Measurements from ENCODE around the gene TMEM201. TPM values are rescaled to one million over a fixed set of nuclear protein-coding genes. Genes with fewer than 3 reads are reported as not detected.

Gene TMEM201
- total RNA-seq, 1 experiment from 2014 or later: 17.4 TPM

- H3K36me3 ChIP-seq (ENCODE audit: low read depth): no peaks in the 10 kb centered on the region
- no peaks in the 10 kb centered on the region for H3K27me3 ChIP-seq (ENCODE audit: insufficient read depth, low read depth)
- no peak overlapping the region for H3K27ac ChIP-seq
- no peak overlapping the region for H2AFZ ChIP-seq
- no peak overlapping the region for H3K4me2 ChIP-seq
- intact Hi-C loops (cut with micrococcal nuclease; ENCODE audit: unreplicated experiment): no loop called here
- no peak overlapping the region for H3K4me3 ChIP-seq
- no peaks in the 10 kb centered on the region for H3K9me3 ChIP-seq (ENCODE audit: insufficient read depth, low read depth)
- H4K20me1 ChIP-seq (ENCODE audit: insufficient read depth): peaks cover 7% of the 10 kb centered on the region; the same call in 1 of the 2 replicates
- no peak for TF ChIP-seq EZH2 (IDR thresholded peaks at IDR 0.05; ENCODE audit: low read depth)
- TF ChIP-seq, protein P1, sequence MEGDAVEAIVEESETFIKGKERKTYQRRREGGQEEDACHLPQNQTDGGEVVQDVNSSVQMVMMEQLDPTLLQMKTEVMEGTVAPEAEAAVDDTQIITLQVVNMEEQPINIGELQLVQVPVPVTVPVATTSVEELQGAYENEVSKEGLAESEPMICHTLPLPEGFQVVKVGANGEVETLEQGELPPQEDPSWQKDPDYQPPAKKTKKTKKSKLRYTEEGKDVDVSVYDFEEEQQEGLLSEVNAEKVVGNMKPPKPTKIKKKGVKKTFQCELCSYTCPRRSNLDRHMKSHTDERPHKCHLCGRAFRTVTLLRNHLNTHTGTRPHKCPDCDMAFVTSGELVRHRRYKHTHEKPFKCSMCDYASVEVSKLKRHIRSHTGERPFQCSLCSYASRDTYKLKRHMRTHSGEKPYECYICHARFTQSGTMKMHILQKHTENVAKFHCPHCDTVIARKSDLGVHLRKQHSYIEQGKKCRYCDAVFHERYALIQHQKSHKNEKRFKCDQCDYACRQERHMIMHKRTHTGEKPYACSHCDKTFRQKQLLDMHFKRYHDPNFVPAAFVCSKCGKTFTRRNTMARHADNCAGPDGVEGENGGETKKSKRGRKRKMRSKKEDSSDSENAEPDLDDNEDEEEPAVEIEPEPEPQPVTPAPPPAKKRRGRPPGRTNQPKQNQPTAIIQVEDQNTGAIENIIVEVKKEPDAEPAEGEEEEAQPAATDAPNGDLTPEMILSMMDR (conservative IDR thresholded peaks at IDR 0.05): no peak
- H3F3A ChIP-seq (ENCODE audit: insufficient read depth, low read depth): no peaks in the 10 kb centered on the region
- H3K9me2 ChIP-seq (ENCODE audit: insufficient read depth): no peaks in the 10 kb centered on the region
- H3K4me1 ChIP-seq (replicated peaks; ENCODE audit: insufficient read depth): no peaks in the 10 kb centered on the region
- peak in 1 of 2 experiments; percentile 16 for DNase-seq
- ChIA-PET CTCF (no interaction called here), POLR2A (ENCODE audit: unreplicated experiment) (no interaction called here)
- no TSS peak for BruUV-seq (replicated peaks)
- peaks cover 45% of the 10 kb centered on the region for H3K79me2 ChIP-seq (ENCODE audit: low read depth)
These were observed 5.1 kb downstream of the TMEM201 start for GRCh38 chr1:9593492-9594465.

DNA sequence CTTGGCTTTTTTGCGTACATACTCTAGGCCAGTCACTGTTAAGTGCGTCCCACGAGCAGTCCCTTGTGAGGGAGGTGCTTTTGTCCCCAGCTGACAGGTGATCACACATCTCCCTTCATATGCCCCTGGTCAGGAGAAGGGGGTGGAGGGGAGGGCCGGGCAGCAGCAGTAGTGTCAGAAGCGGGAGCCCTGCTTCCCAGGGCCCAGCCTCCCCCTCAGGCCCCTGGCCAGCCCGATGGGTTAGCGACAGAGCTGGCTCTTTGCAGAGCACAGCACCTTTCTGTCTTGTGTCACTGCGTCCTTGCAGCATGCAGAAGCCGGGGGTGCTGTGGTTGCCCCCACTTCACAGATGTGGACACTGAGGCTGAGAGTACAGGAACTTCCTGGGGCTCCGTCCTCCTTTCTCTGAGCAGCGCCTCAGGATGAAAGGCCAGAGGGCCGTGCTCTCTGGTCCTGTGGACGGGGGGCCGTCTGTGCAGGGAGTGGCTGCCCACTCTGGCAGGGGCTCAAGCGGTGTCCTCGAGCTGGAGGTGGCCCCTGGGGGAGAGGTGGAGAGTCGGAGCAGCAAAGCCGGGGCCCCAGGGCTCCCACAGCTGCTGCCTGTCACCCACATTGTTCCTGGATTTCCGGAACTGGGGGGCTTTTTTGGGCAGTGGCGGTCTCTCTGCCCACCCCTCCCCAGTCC is 5.9 kb downstream of the TMEM201 start:
- BruUV-seq (replicated peaks): no TSS peak
- Histone ChIP-seq H3K4me2 (no peak overlapping the region), H4K20me1 (ENCODE audit: insufficient read depth) (peaks cover 7% of the 10 kb centered on the region; the same call in 1 of the 2 replicates), H3K27ac (no peak overlapping the region), H3K79me2 (ENCODE audit: low read depth) (peaks cover 42% of the 10 kb centered on the region), H3K27me3 (ENCODE audit: insufficient read depth, low read depth) (no peaks in the 10 kb centered on the region), H3K4me1 (replicated peaks; ENCODE audit: insufficient read depth) (no peaks in the 10 kb centered on the region), H3K9me2 (ENCODE audit: insufficient read depth) (no peaks in the 10 kb centered on the region), H3F3A (ENCODE audit: insufficient read depth, low read depth) (no peaks in the 10 kb centered on the region), H2AFZ (no peak overlapping the region), H3K4me3 (no peak overlapping the region), H3K36me3 (ENCODE audit: low read depth) (no peaks in the 10 kb centered on the region), H3K9me3 (ENCODE audit: insufficient read depth, low read depth) (no peaks in the 10 kb centered on the region)
- TF ChIP-seq, protein P1 (conservative IDR thresholded peaks at IDR 0.05): no peak
- TF ChIP-seq EZH2 (IDR thresholded peaks at IDR 0.05; ENCODE audit: low read depth): no peak
- ChIA-PET POLR2A (ENCODE audit: unreplicated experiment) (no interaction called here), CTCF (no interaction called here)
- no peak for DNase-seq
- intact Hi-C loops (cut with micrococcal nuclease; ENCODE audit: unreplicated experiment): no loop called here

- Histone ChIP-seq H3K9me3 (ENCODE audit: insufficient read depth, low read depth) (no peaks in the 10 kb centered on the region), H3K36me3 (ENCODE audit: low read depth) (no peaks in the 10 kb centered on the region), H3K27ac (no peak overlapping the region), H4K20me1 (ENCODE audit: insufficient read depth) (peaks cover under 1% of the 10 kb centered on the region; the same call in 1 of the 2 replicates), H3K4me2 (no peak overlapping the region), H3K4me1 (replicated peaks; ENCODE audit: insufficient read depth) (no peaks in the 10 kb centered on the region), H3K79me2 (ENCODE audit: low read depth) (peaks cover 34% of the 10 kb centered on the region), H3K4me3 (no peak overlapping the region), H3F3A (ENCODE audit: insufficient read depth, low read depth) (no peaks in the 10 kb centered on the region), H2AFZ (no peak overlapping the region), H3K27me3 (ENCODE audit: insufficient read depth, low read depth) (no peaks in the 10 kb centered on the region), H3K9me2 (ENCODE audit: insufficient read depth) (no peaks in the 10 kb centered on the region)
- no peak for DNase-seq
- intact Hi-C loops (cut with micrococcal nuclease; ENCODE audit: unreplicated experiment): no loop called here
- TF ChIP-seq, protein P1 (conservative IDR thresholded peaks at IDR 0.05): no peak
- TF ChIP-seq EZH2 (IDR thresholded peaks at IDR 0.05; ENCODE audit: low read depth): no peak
- BruUV-seq (replicated peaks): no TSS peak
- ChIA-PET POLR2A (ENCODE audit: unreplicated experiment) (no interaction called here), CTCF (no interaction called here)
These were observed 6.7 kb downstream of the TMEM201 start for GRCh38 chr1:9595156-9595967.

All from PC-9 (cell line).